ENCODE data around the gene TRMT1. TPM values are rescaled to one million over a fixed set of nuclear protein-coding genes. Genes with fewer than 3 reads are reported as not detected.

The TRMT1 gene
- total and polyA plus RNA-seq, 2 of the 8 experiments (the other 6 are each of a cell fraction or from before 2014, with no cell fraction given): 77.4 to 99.3 TPM

DNA sequence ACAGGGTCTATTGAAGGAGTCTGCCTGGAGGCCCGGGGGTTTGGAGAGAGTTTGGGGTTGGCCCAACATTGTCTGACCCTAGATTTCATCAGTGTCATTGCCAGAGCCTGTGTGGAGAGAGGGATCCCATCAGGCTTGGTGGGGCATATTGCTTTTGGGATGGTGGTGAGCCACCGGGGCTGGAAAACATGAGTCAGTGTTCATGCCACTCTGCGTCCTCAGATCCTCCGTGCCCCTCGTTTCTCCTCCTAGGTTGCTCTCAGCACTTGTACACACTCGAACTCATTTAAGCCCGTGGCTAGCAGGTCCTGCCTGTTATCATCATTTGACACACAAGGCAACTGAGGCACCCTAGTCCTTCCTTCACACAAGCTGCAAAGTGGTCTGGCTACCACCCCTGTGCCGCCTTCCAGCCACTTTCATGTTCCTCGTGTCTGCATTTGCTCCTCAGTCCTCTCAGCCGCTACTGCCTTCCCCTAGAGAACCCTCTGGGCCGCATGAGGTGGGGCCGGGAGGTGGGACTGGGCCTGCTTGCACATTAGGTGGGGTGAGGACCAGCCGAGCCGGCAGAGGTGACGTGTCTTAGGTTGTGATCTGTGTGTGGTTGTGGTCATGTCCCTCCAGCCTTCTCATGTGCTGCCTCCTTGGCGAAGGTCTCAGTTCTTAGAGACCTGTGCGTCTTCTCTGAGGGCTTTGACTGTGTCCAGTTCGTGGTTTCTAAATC lies 5.2 kb upstream of the TRMT1 start:
- ChIA-PET CTCF (ENCODE audit: partially characterized antibody) (interaction anchor here (1.6 to 2.8 kb wide), 3 partner anchors 20 to 156 kb away, joined by 4 to 7 read pairs (median 6); no protein-coding TSS in a partner anchor), POLR2A (ENCODE audit: partially characterized antibody) (interaction anchor here (0.6 to 19.5 kb wide), 9 partner anchors 11 to 156 kb away, joined by 3 to 228 read pairs (median 5); partner anchors contain the start of genes IER2, LYL1 and STX10)
- H3K23me2 ChIP-seq (ENCODE audit: low read depth, low read length): peaks cover 6% of the 10 kb centered on the region; the same call in 1 of the 2 replicates
- no peak overlapping the region; a peak in 1 of 7 replicates for H3K9ac ChIP-seq (replicated peaks in 1 of 4; ENCODE audit: extremely low read depth in 1 of 4, low read depth in 3 of 4, low read length in 3 of 4)
- H2AFZ ChIP-seq (ENCODE audit: low read length): no peak overlapping the region
- H4K8ac ChIP-seq (ENCODE audit: extremely low read depth, insufficient read depth, low read length): no peak overlapping the region; the same call in 1 of the 2 replicates
- peak overlapping the region; percentile 90; the same call in 1 of the 2 replicates for H2BK12ac ChIP-seq (ENCODE audit: low read depth, low read length)
- H4K5ac ChIP-seq (ENCODE audit: insufficient read length, low read depth, low read length): no peak overlapping the region
- no peak overlapping the region for H2BK120ac ChIP-seq (replicated peaks; ENCODE audit: low read depth, low read length)
- H3K27ac ChIP-seq (ENCODE audit: low read depth, low read length): no peak overlapping the region; the same call in 1 of the 2 replicates
- FAIRE-seq (no peak), DNase-seq (ENCODE audit: low read depth in 1 of 2, low spot score in 2 of 2) (no peak)
- 87% methylated on average over 18 of the region's 18 CpGs; no CpG with 5 or more reads in 1 of the 2 experiments for whole genome bisulfite sequencing, 2 experiments (ENCODE audit: extremely low coverage in 1 of 2, insufficient coverage in 1 of 2, insufficient read length in 1 of 2, insufficient replicate concordance in 2 of 2, low coverage in 1 of 2, low lambda C conversion rate in 2 of 2, missing lambda C conversion rate in 1 of 2)
- H3K4me3 ChIP-seq (ENCODE audit: extremely low read depth in 1 of 4, insufficient read depth in 2 of 4, low read depth in 3 of 4, low read length in 4 of 4): no peak overlapping the region
- no peak overlapping the region for H3K4ac ChIP-seq (replicated peaks; ENCODE audit: insufficient read length, low read depth, low read length)
- no peak overlapping the region for H4K91ac ChIP-seq (replicated peaks; ENCODE audit: insufficient read length, low read length)
- no peak overlapping the region for H3K14ac ChIP-seq (ENCODE audit: insufficient read length)
- H3K79me1 ChIP-seq (ENCODE audit: low read depth, low read length): peaks cover 42% of the 10 kb centered on the region
- peak overlapping the region; percentile 48; the same call in 1 of the 2 replicates for H3K18ac ChIP-seq (ENCODE audit: extremely low read depth, low read length)
- no peaks in the 10 kb centered on the region for H3K9me3 ChIP-seq (ENCODE audit: insufficient read depth in 2 of 2, low read depth in 1 of 2, low read length in 1 of 2)
- peaks cover 54 to 59% of the 10 kb centered on the region in 2 experiments for H4K20me1 ChIP-seq (replicated peaks in 1 of 2; ENCODE audit: control insufficient read depth in 1 of 2, insufficient read depth in 2 of 2, low read length in 2 of 2)
- no peaks in the 10 kb centered on the region for H3K27me3 ChIP-seq (replicated peaks in 1 of 4; ENCODE audit: control insufficient read depth in 3 of 4, extremely low read depth in 1 of 4, insufficient read depth in 3 of 4, low read length in 3 of 4)
- H3K56ac ChIP-seq (replicated peaks; ENCODE audit: insufficient read length, low read depth, low read length): no peak overlapping the region
- no peak overlapping the region for H3K23ac ChIP-seq (ENCODE audit: insufficient read length)
- peak overlapping the region; percentile 78; the same call in 1 of the 2 replicates for H2BK5ac ChIP-seq (ENCODE audit: low read depth, low read length)
- H3K4me1 ChIP-seq (replicated peaks in 1 of 4; ENCODE audit: control insufficient read depth in 3 of 4, insufficient read depth in 4 of 4, low read length in 3 of 4): peaks cover 14 to 36% (median 25%) of the 10 kb centered on the region in 4 experiments
- TF ChIP-seq POLR2A (IDR thresholded peaks at IDR 0.05; ENCODE audit: control extremely low read depth in 1 of 2, low read depth in 2 of 2, low read length in 2 of 2): peak in 1 of 2 experiments; percentile 11; a peak in 1 of 3 replicates
- TF ChIP-seq PHF8 (conservative IDR thresholded peaks at IDR 0.05; ENCODE audit: low read depth, low read length): no peak
- TF ChIP-seq, protein P1, sequence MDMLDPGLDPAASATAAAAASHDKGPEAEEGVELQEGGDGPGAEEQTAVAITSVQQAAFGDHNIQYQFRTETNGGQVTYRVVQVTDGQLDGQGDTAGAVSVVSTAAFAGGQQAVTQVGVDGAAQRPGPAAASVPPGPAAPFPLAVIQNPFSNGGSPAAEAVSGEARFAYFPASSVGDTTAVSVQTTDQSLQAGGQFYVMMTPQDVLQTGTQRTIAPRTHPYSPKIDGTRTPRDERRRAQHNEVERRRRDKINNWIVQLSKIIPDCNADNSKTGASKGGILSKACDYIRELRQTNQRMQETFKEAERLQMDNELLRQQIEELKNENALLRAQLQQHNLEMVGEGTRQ (IDR thresholded peaks at IDR 0.05; ENCODE audit: low read length): no peak
- no peak for TF ChIP-seq CTBP2 (IDR thresholded peaks at IDR 0.05; ENCODE audit: borderline replicate concordance, insufficient read depth, insufficient read length, low read length)
- peak overlapping the region; percentile 15; the same call in 1 of the 2 replicates for H2AK5ac ChIP-seq (ENCODE audit: low read depth, low read length)
- peaks cover 4 to 11% (median 6%) of the 10 kb centered on the region in 4 experiments; a peak in 5 of 8 replicates for H3K36me3 ChIP-seq (ENCODE audit: control insufficient read depth in 2 of 4, insufficient read depth in 4 of 4, low read length in 3 of 4)
- H3K79me2 ChIP-seq (ENCODE audit: control insufficient read depth in 1 of 2, insufficient read depth in 2 of 2, low read length in 2 of 2): peaks cover 58 to 82% of the 10 kb centered on the region in 2 experiments
- H3K4me2 ChIP-seq (ENCODE audit: insufficient read depth in 1 of 2, low read depth in 2 of 2, low read length in 2 of 2): peak overlapping the region; percentile 5 to 81; a peak in 3 of 4 replicates
- no peak overlapping the region for H2BK20ac ChIP-seq (ENCODE audit: low read length)
- no peak overlapping the region; the same call in 1 of the 2 replicates for H2BK15ac ChIP-seq (ENCODE audit: low read length)

All from H1 (cell line).